Neural cell (in vitro differentiated cells): ENCODE results near the gene RAPGEF3. TPM values are rescaled to one million over a fixed set of nuclear protein-coding genes. Genes with fewer than 3 reads are reported as not detected.

Experiments
- H2AFZ ChIP-seq: fragments of 200-600, 300-800 bp; sonication (generic), shearing (Covaris generic); 2 replicates; pipeline ENCODE4 v1.6.0; 2014; ENCODE audit warnings: low read depth, mild to moderate bottlenecking, antibody characterized with exemption, low read length, moderate library complexity
- H3F3A ChIP-seq: fragments of 200-600 bp; shearing (Covaris generic); 2 replicates; pipeline ENCODE4 v1.6.1; 2016; ENCODE audit warnings: mild to moderate bottlenecking, moderate library complexity, mixed read lengths, antibody characterized with exemption, low read length; ENCODE audit not compliant: insufficient read depth, poor library complexity, severe bottlenecking
- H3K27ac ChIP-seq: fragments of 200-600, 300-800 bp; sonication (generic), shearing (Covaris generic); 2 replicates; pipeline ENCODE4 v1.5.1; 2014; ENCODE audit warnings: mild to moderate bottlenecking, low read length, moderate library complexity
- H3K27me3 ChIP-seq: fragments of 300-800, 200-600 bp; sonication (generic), shearing (Covaris generic); 2 replicates; pipeline ENCODE4 v1.6.0; 2014; ENCODE audit warnings: mild to moderate bottlenecking, low read depth, low read length, moderate library complexity; ENCODE audit not compliant: insufficient read depth
- H3K36me3 ChIP-seq: fragments of 300-800, 200-600 bp; sonication (generic), shearing (Covaris generic); 2 replicates; pipeline ENCODE4 v1.5.1; 2014; ENCODE audit warnings: mild to moderate bottlenecking, antibody characterized with exemption, low read length, moderate library complexity; ENCODE audit not compliant: insufficient read depth
- H3K4me2 ChIP-seq: fragments of 300-800, 200-600 bp; sonication (generic), shearing (Covaris generic); 2 replicates; pipeline ENCODE4 v1.6.0; 2014; ENCODE audit warnings: mild to moderate bottlenecking, low read length
- H3K4me3 ChIP-seq: fragments of 300-800, 200-600 bp; sonication (generic), shearing (Covaris generic); 2 replicates; pipeline ENCODE4 v1.5.1; 2014; ENCODE audit warnings: mild to moderate bottlenecking, low read length, moderate library complexity
- H3K79me2 ChIP-seq: fragments of 200-600 bp; shearing (Covaris generic); replicated peaks from 2 replicates; pipeline ENCODE4 v1.6.0; 2014; ENCODE audit warnings: mild to moderate bottlenecking, low read length, moderate library complexity; ENCODE audit not compliant: insufficient read depth
- H3K9ac ChIP-seq: fragments of 300-800, 200-600 bp; sonication (generic), shearing (Covaris generic); 2 replicates; pipeline ENCODE4 v1.6.1; 2016; ENCODE audit warnings: mild to moderate bottlenecking, low read length, mixed read lengths
- H3K9me2 ChIP-seq: fragments of 200-600 bp; shearing (Covaris generic); 2 replicates; pipeline ENCODE4 v1.6.1; 2016; ENCODE audit warnings: mild to moderate bottlenecking, low read length, mixed read lengths; ENCODE audit not compliant: insufficient read depth
- H3K9me3 ChIP-seq: fragments of 200-600, 300-800 bp; sonication (generic), shearing (Covaris generic); 2 replicates; pipeline ENCODE4 v1.6.1; 2016; ENCODE audit warnings: mild to moderate bottlenecking, mixed run types, low read length, moderate library complexity, mixed read lengths
- H4K20me1 ChIP-seq: fragments of 200-600 bp; shearing (Covaris generic); 2 replicates; pipeline ENCODE4 v1.6.1; 2016; ENCODE audit warnings: mild to moderate bottlenecking, mixed run types; ENCODE audit not compliant: insufficient read depth
- EP300 ChIP-seq: fragments of 450-650 bp; conservative IDR thresholded peaks from 2 replicates; pipeline ENCODE4 v1.6.1; 2014; ENCODE audit warnings: antibody characterized with exemption, mild to moderate bottlenecking, moderate library complexity; ENCODE audit not compliant: poor library complexity, severe bottlenecking
- MXI1 ChIP-seq: fragments of 450-650 bp; conservative IDR thresholded peaks from 2 replicates; pipeline ENCODE4 v1.6.1; 2014; ENCODE audit warnings: antibody characterized with exemption, mild to moderate bottlenecking; ENCODE audit not compliant: poor library complexity, severe bottlenecking
- POLR2AphosphoS5 ChIP-seq: IDR thresholded peaks from 2 replicates; pipeline ENCODE4 v1.6.1; 2012
- RAD21 ChIP-seq: fragments of 450-650 bp; conservative IDR thresholded peaks from 2 replicates; pipeline ENCODE4 v1.6.1; 2014; ENCODE audit warnings: antibody characterized with exemption, mild to moderate bottlenecking, moderate library complexity
- SMC3 ChIP-seq: fragments of 450-650 bp; conservative IDR thresholded peaks from 2 replicates; pipeline ENCODE4 v1.6.1; 2014; ENCODE audit warnings: antibody characterized with exemption, mild to moderate bottlenecking, moderate library complexity; ENCODE audit not compliant: poor library complexity
- TAF1 ChIP-seq: IDR thresholded peaks from 2 replicates; pipeline ENCODE4 v1.6.1; 2012; ENCODE audit warnings: low read depth
- polyA plus RNA-seq: library from polyadenylated mRNA; depleted of rRNA; stranded (reverse); fragments of >200 nt; gene quantifications from 2 replicates; pipeline ENCODE4 v1.2.3, GENCODE V29; 2014
- TF ChIP-seq, protein P1 (sequence below): IDR thresholded peaks from 2 replicates; pipeline ENCODE4 v1.6.1; 2012; ENCODE audit warnings: borderline replicate concordance
- TF ChIP-seq, protein P2 (sequence below): fragments of 450-650 bp; IDR thresholded peaks from 2 replicates; pipeline ENCODE4 v1.5.1; 2014; ENCODE audit warnings: antibody characterized with exemption, mild to moderate bottlenecking, moderate library complexity; ENCODE audit not compliant: poor library complexity, severe bottlenecking

RAPGEF3 gene
- polyA plus RNA-seq, 1 donor from 2014 or later = 1.5 TPM

DNA sequence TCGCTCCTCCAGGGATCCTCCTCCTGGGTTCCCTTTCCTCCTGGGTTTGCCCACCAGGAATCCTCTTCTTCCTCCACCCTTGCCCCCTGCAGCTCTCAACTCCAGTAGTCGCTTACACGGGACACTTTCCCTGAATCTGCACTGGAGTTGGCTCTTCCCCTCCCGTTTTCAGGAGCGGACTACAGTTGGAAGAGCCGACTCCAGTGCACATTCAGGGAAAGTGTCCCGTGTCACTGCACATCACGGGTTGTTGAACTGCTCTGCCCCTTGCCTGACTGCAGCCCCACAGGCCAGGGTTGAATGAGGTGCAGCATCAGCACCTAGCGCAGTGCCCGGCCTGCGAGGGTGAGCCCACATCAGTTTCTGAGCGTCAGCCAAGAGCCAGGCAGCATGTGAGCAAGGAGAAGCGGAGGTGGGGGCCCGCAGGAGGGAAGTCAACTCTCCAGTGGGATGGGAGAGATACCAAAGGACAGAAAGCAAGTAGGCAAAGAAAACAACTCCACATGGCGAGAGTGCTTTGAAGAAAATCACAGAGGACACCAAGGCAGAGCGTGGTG lies 13.1 kb downstream of the RAPGEF3 start:
- Histone ChIP-seq H3K9me3 (no peaks in the 10 kb centered on the region), H3K27me3 (no peaks in the 10 kb centered on the region), H3K4me2 (no peak overlapping the region), H4K20me1 (no peaks in the 10 kb centered on the region), H3K9me2 (no peaks in the 10 kb centered on the region), H3K4me3 (no peak overlapping the region), H3F3A (no peaks in the 10 kb centered on the region), H3K27ac (no peak overlapping the region), H3K79me2 (no peaks in the 10 kb centered on the region), H3K9ac (no peak overlapping the region), H2AFZ (no peak overlapping the region), H3K36me3 (no peaks in the 10 kb centered on the region)
- TF ChIP-seq, protein P1, sequence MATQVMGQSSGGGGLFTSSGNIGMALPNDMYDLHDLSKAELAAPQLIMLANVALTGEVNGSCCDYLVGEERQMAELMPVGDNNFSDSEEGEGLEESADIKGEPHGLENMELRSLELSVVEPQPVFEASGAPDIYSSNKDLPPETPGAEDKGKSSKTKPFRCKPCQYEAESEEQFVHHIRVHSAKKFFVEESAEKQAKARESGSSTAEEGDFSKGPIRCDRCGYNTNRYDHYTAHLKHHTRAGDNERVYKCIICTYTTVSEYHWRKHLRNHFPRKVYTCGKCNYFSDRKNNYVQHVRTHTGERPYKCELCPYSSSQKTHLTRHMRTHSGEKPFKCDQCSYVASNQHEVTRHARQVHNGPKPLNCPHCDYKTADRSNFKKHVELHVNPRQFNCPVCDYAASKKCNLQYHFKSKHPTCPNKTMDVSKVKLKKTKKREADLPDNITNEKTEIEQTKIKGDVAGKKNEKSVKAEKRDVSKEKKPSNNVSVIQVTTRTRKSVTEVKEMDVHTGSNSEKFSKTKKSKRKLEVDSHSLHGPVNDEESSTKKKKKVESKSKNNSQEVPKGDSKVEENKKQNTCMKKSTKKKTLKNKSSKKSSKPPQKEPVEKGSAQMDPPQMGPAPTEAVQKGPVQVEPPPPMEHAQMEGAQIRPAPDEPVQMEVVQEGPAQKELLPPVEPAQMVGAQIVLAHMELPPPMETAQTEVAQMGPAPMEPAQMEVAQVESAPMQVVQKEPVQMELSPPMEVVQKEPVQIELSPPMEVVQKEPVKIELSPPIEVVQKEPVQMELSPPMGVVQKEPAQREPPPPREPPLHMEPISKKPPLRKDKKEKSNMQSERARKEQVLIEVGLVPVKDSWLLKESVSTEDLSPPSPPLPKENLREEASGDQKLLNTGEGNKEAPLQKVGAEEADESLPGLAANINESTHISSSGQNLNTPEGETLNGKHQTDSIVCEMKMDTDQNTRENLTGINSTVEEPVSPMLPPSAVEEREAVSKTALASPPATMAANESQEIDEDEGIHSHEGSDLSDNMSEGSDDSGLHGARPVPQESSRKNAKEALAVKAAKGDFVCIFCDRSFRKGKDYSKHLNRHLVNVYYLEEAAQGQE = no peak
- TF ChIP-seq SMC3 = no peak
- no peak for TF ChIP-seq TAF1
- TF ChIP-seq, protein P2, sequence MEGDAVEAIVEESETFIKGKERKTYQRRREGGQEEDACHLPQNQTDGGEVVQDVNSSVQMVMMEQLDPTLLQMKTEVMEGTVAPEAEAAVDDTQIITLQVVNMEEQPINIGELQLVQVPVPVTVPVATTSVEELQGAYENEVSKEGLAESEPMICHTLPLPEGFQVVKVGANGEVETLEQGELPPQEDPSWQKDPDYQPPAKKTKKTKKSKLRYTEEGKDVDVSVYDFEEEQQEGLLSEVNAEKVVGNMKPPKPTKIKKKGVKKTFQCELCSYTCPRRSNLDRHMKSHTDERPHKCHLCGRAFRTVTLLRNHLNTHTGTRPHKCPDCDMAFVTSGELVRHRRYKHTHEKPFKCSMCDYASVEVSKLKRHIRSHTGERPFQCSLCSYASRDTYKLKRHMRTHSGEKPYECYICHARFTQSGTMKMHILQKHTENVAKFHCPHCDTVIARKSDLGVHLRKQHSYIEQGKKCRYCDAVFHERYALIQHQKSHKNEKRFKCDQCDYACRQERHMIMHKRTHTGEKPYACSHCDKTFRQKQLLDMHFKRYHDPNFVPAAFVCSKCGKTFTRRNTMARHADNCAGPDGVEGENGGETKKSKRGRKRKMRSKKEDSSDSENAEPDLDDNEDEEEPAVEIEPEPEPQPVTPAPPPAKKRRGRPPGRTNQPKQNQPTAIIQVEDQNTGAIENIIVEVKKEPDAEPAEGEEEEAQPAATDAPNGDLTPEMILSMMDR = no peak
- TF ChIP-seq EP300 = no peak
- no peak for TF ChIP-seq RAD21
- no peak for TF ChIP-seq POLR2AphosphoS5

DNA sequence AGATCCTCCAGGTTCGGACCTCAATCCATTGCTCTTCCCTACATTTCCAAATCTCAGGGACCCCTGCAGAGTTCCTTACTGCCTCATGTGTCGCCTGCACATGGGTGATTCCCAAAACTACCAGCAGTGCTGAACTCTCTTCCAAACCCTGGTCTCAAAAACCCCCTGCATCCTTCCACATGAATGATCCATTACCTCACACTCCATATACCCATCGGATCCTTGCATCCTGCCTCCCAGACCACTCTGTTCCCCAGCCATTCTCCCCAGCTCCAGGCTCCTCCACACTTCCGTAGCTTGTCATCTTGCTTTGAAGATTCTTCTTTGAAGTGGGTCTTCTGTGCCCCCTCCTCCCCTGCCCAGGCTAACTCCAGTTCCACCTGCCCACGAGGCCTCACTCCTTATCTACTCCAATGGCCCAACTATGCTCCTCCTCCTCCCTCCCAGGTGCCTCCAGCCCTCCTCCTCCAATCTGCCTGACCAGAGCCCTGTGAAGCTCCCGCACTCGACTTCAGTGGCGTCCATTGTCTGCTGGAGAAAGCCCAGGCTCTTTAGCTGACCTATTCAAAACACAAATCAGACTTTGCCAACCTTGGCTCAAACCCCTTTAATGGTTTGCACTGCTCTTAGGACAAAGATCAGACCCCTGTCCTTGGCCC lies 13.8 kb downstream of the RAPGEF3 start:
- no peak overlapping the region for H3K4me3 ChIP-seq
- no peaks in the 10 kb centered on the region for H3K79me2 ChIP-seq
- H3K36me3 ChIP-seq = no peaks in the 10 kb centered on the region
- H3K9me3 ChIP-seq = no peaks in the 10 kb centered on the region
- no peak overlapping the region for H2AFZ ChIP-seq
- H3K27me3 ChIP-seq = no peaks in the 10 kb centered on the region
- H4K20me1 ChIP-seq = no peaks in the 10 kb centered on the region
- H3F3A ChIP-seq = no peaks in the 10 kb centered on the region
- no peaks in the 10 kb centered on the region for H3K9me2 ChIP-seq
- no peak overlapping the region for H3K9ac ChIP-seq
- no peak for TF ChIP-seq POLR2AphosphoS5
- TF ChIP-seq, protein P1 = no peak
- TF ChIP-seq MXI1 = no peak
- H3K27ac ChIP-seq = no peak overlapping the region
- H3K4me2 ChIP-seq = no peak overlapping the region
